GM10266 (cell line): ENCODE data around the gene TSPYL6.
"Not testable (repeated sequence)": the region's sequence is repeated elsewhere in the genome, so short reads cannot be mapped to it uniquely, and the experiment has no call there.

Source experiments
- DNase-seq: peaks from one replicate; pipeline ENCODE4 v3.0.0; 2012; ENCODE audit errors: extremely low spot score
- TF ChIP-seq, protein P1 (sequence below): IDR thresholded peaks from 2 replicates; pipeline ENCODE4 v1.5.1; 2012; ENCODE audit warnings: mild to moderate bottlenecking, low read depth; ENCODE audit not compliant: control insufficient read depth, insufficient read depth; ENCODE audit errors: missing control alignments

The TSPYL6 gene

DNA sequence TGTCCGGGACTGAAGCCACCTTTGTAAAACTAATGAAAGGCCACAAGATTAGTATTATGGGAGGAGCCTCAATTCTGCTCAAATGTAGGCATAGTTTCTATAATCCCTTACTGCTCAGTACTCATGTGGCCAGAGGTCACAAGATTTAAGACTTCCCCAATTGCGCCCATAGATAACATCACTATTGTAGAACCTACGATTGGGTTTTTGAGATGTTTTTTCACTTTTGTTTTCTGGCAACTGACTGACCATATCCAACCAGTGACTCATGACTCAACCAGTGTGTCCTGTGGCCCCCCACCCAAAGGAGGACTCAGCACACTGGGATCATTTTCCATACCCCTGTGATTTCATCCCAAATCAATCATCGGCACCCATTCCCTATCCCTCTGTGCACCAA, 15.2 kb upstream of the TSPYL6 start:
- no peak for DNase-seq
- TF ChIP-seq, protein P1, sequence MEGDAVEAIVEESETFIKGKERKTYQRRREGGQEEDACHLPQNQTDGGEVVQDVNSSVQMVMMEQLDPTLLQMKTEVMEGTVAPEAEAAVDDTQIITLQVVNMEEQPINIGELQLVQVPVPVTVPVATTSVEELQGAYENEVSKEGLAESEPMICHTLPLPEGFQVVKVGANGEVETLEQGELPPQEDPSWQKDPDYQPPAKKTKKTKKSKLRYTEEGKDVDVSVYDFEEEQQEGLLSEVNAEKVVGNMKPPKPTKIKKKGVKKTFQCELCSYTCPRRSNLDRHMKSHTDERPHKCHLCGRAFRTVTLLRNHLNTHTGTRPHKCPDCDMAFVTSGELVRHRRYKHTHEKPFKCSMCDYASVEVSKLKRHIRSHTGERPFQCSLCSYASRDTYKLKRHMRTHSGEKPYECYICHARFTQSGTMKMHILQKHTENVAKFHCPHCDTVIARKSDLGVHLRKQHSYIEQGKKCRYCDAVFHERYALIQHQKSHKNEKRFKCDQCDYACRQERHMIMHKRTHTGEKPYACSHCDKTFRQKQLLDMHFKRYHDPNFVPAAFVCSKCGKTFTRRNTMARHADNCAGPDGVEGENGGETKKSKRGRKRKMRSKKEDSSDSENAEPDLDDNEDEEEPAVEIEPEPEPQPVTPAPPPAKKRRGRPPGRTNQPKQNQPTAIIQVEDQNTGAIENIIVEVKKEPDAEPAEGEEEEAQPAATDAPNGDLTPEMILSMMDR, result no peak

GRCh38 chr2:54267577-54267976, 11.5 kb upstream of the TSPYL6 start:
- TF ChIP-seq, protein P1, result no peak
- no peak for DNase-seq

- not testable (repeated sequence) for DNase-seq
These were observed 9.1 kb upstream of the TSPYL6 start for GRCh38 chr2:54265081-54265480.

- TF ChIP-seq, protein P1, result no peak
- DNase-seq, result no peak
These were observed 6.2 kb upstream of the TSPYL6 start for GRCh38 chr2:54262015-54262765.

DNA sequence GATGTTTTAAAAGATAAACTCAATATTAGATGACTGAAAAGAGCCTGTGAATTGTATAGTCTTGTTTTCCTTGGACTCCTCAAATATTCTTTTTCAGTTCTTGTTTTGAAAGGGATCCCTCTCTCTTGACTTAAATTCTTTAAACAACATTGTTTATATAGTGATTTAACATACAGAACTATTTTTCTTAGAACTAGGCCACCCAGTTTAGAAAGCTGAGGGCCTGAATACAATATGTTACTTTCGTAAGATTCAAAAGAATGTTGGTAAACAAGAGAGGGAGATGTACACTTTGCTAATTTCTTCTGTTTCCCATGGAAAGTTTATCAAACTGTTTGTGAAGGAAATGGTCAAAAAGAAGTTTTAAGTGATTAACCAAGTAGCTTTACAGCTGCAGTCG, 5.5 kb upstream of the TSPYL6 start:
- TF ChIP-seq, protein P1, result no peak
- no peak for DNase-seq

DNA sequence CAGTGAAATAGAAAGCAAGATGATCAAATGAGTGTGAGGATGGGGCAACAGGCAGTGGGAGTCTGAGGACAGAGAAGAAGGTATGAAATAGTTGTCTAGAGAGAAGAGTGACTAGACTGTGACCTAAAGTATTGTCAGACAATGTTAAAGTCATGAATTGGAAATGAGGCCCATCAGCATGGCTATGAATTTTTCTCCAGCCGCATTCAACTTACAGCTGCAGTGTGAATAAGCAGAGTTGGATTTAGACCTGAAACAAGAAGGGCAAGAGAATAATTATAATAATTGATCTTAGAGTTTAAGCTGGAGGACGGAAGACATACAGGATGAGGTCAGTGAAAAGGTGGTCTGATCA, 4.2 kb upstream of the TSPYL6 start:
- no peak for DNase-seq
- TF ChIP-seq, protein P1, result no peak

GRCh38 chr2:54259413-54260240, 3.6 kb upstream of the TSPYL6 start:
- TF ChIP-seq, protein P1, result no peak
- DNase-seq, result no peak

DNA sequence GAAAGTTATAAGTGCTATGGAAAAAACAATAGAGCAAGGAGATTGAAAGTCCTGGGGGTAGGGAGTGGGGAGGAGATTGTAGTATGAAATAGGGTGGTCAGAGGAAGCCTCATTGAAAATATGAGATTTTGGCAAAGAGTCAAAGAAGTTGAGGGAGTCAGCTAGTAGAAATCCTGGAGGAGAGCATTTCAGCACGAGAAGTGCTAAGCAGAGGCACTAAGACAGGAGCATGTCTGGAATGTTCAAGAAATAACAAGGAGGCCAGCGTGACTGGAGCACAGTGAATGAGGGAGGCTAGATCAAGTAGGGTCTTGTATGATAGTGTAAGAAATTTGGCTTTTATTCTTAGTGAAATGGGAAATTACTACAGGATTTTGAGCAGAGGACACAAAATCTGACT, 2.1 kb upstream of the TSPYL6 start:
- no peak for DNase-seq
- TF ChIP-seq, protein P1, result no peak
